WTC11 (cell line): Measurements from ENCODE around the gene RAB43.

Experiments
- ATF2 ChIP-seq: sonication (generic); formaldehyde crosslinking; IDR thresholded peaks from 2 replicates; pipeline ENCODE4 v1.8.1; 2022; ENCODE audit warnings: low read depth, missing genetic modification reagents, borderline replicate concordance
- E2F4 ChIP-seq: sonication (generic); formaldehyde crosslinking; IDR thresholded peaks from 2 replicates; pipeline ENCODE4 v1.8.1; 2022; ENCODE audit warnings: low read depth, mild to moderate bottlenecking, moderate library complexity, missing genetic modification reagents, borderline replicate concordance
- NR1H2 ChIP-seq: sonication (generic); formaldehyde crosslinking; IDR thresholded peaks from 2 replicates; pipeline ENCODE4 v1.9.0; 2021; ENCODE audit warnings: mild to moderate bottlenecking, moderate library complexity, missing genetic modification reagents
- NR3C1 ChIP-seq: sonication (generic); formaldehyde crosslinking; conservative IDR thresholded peaks from 2 replicates; pipeline ENCODE4 v1.8.1; 2023; ENCODE audit warnings: low read depth, mild to moderate bottlenecking, missing genetic modification reagents
- TEAD4 ChIP-seq: sonication (generic); formaldehyde crosslinking; IDR thresholded peaks from 2 replicates; pipeline ENCODE4 v1.8.0; 2022; ENCODE audit warnings: mild to moderate bottlenecking, missing genetic modification reagents
- USF2 ChIP-seq: sonication (generic); formaldehyde crosslinking; IDR thresholded peaks from 2 replicates; pipeline ENCODE4 v1.8.1; 2023; ENCODE audit warnings: mild to moderate bottlenecking, missing genetic modification reagents, moderate library complexity
- ZNF317 ChIP-seq: sonication (generic); formaldehyde crosslinking; IDR thresholded peaks from 2 replicates; pipeline ENCODE4 v1.8.1; 2023; ENCODE audit warnings: low read depth, mild to moderate bottlenecking, moderate library complexity, missing genetic modification reagents, borderline replicate concordance
- TF ChIP-seq, protein P1 (sequence below): fragments of 200-600 bp; IDR thresholded peaks from 2 replicates; pipeline ENCODE4 v1.8.0; 2022; ENCODE audit warnings: antibody characterized with exemption
- TF ChIP-seq, protein P2 (sequence below): sonication (generic); formaldehyde crosslinking; IDR thresholded peaks from 2 replicates; pipeline ENCODE4 v1.8.0; 2022; ENCODE audit warnings: mild to moderate bottlenecking, missing genetic modification reagents
- TF ChIP-seq, protein P3 (sequence below): sonication (generic); formaldehyde crosslinking; IDR thresholded peaks from 2 replicates; pipeline ENCODE4 v1.8.0; 2022; ENCODE audit warnings: mild to moderate bottlenecking, missing genetic modification reagents
- TF ChIP-seq, protein P4 (sequence below): fragments of 250-450 bp; sonication (Bioruptor Pico); IDR thresholded peaks from 2 replicates; pipeline ENCODE4 v2.1.2; 2022; ENCODE audit warnings: mild to moderate bottlenecking, moderate library complexity

DNA sequence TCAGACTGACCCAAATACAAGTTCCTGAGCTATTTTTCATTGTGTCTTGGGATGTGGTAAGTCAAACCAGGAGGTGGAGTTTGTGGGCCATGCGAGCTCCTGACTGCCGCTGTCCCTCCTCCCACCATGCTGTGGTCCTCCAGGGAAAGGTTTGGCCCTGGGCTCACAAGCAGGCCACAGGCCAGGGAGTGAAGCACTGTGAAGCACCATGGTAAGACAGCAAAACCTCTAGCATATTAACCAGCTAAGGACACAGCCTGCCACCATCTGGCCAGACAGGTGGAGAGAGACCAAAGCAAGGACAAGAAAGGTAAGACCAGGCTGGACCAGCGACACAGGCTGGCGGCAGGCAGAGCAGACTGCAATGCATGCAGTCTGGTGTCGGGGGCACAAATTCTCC lies 15.3 kb downstream of the RAB43 start:
- TF ChIP-seq, protein P1, sequence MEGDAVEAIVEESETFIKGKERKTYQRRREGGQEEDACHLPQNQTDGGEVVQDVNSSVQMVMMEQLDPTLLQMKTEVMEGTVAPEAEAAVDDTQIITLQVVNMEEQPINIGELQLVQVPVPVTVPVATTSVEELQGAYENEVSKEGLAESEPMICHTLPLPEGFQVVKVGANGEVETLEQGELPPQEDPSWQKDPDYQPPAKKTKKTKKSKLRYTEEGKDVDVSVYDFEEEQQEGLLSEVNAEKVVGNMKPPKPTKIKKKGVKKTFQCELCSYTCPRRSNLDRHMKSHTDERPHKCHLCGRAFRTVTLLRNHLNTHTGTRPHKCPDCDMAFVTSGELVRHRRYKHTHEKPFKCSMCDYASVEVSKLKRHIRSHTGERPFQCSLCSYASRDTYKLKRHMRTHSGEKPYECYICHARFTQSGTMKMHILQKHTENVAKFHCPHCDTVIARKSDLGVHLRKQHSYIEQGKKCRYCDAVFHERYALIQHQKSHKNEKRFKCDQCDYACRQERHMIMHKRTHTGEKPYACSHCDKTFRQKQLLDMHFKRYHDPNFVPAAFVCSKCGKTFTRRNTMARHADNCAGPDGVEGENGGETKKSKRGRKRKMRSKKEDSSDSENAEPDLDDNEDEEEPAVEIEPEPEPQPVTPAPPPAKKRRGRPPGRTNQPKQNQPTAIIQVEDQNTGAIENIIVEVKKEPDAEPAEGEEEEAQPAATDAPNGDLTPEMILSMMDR = no peak
- TF ChIP-seq, protein P2, sequence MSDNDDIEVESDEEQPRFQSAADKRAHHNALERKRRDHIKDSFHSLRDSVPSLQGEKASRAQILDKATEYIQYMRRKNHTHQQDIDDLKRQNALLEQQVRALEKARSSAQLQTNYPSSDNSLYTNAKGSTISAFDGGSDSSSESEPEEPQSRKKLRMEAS = no peak
- TF ChIP-seq NR3C1 = no peak
- TF ChIP-seq ATF2 = no peak
- TF ChIP-seq E2F4 (CRISPR knock-in tag) = no peak
- no peak for TF ChIP-seq USF2 (CRISPR knock-in tag)
- TF ChIP-seq, protein P3, sequence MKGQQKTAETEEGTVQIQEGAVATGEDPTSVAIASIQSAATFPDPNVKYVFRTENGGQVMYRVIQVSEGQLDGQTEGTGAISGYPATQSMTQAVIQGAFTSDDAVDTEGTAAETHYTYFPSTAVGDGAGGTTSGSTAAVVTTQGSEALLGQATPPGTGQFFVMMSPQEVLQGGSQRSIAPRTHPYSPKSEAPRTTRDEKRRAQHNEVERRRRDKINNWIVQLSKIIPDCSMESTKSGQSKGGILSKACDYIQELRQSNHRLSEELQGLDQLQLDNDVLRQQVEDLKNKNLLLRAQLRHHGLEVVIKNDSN (CRISPR knock-in tag) = no peak
- TF ChIP-seq ZNF317 (CRISPR knock-in tag) = no peak
- TF ChIP-seq, protein P4, sequence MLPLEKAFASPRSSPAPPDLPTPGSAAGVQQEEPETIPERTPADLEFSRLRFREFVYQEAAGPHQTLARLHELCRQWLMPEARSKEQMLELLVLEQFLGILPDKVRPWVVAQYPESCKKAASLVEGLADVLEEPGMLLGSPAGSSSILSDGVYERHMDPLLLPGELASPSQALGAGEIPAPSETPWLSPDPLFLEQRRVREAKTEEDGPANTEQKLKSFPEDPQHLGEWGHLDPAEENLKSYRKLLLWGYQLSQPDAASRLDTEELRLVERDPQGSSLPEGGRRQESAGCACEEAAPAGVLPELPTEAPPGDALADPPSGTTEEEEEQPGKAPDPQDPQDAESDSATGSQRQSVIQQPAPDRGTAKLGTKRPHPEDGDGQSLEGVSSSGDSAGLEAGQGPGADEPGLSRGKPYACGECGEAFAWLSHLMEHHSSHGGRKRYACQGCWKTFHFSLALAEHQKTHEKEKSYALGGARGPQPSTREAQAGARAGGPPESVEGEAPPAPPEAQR = no peak
- no peak for TF ChIP-seq NR1H2
- no peak for TF ChIP-seq TEAD4 (CRISPR knock-in tag)
